ENCODE results near the gene TMEM203.

The TMEM203 gene

GRCh38 chr9:137218754-137219271 is 13.4 kb upstream of the TMEM203 start:
- ChIA-PET POLR2A (no interaction called here), CTCF (interaction anchor here (1.0 to 1.4 kb wide), 2 partner anchors 9 to 18 kb away, joined by 4 to 5 read pairs; partner anchors contain the start of gene RNF224)
- no peak for DNase-seq (ENCODE audit: low read depth, low spot score)
- TF ChIP-seq CTCF (IDR thresholded peaks at IDR 0.05; ENCODE audit: insufficient read depth, low read length, missing control alignments): no peak
- H3K4me3 ChIP-seq (ENCODE audit: low read depth, low read length): no peak overlapping the region

- TF ChIP-seq CTCF (IDR thresholded peaks at IDR 0.05; ENCODE audit: insufficient read depth, low read length, missing control alignments): no peak
- ChIA-PET POLR2A (no interaction called here), CTCF (interaction anchor here (1.4 kb wide), 1 partner anchor 9 kb away, joined by 5 read pairs; the partner anchor contains the start of gene RNF224)
- DNase-seq (ENCODE audit: low read depth, low spot score): no peak
- H3K4me3 ChIP-seq (ENCODE audit: low read depth, low read length): no peak overlapping the region
These were observed 12.8 kb upstream of the TMEM203 start for GRCh38 chr9:137218212-137218753.

- no peak for DNase-seq (ENCODE audit: low read depth, low spot score)
- H3K4me3 ChIP-seq (ENCODE audit: low read depth, low read length): no peak overlapping the region
- POLR2A ChIA-PET: interaction anchor here (1.9 kb wide), 1 partner anchor 23 kb away, joined by 9 read pairs; the partner anchor contains the start of gene TUBB4B
- no peak for TF ChIP-seq CTCF (IDR thresholded peaks at IDR 0.05; ENCODE audit: insufficient read depth, low read length, missing control alignments)
- CTCF ChIA-PET: no interaction called here
These were observed 12.1 kb upstream of the TMEM203 start for GRCh38 chr9:137217276-137218211.

GRCh38 chr9:137216188-137216965 is 10.9 kb upstream of the TMEM203 start:
- no peak for DNase-seq (ENCODE audit: low read depth, low spot score)
- TF ChIP-seq CTCF (IDR thresholded peaks at IDR 0.05; ENCODE audit: insufficient read depth, low read length, missing control alignments): no peak
- ChIA-PET POLR2A (interaction anchor here (0.5 to 1.9 kb wide), 2 partner anchors 15 to 24 kb away, joined by 3 to 9 read pairs; partner anchors contain the start of genes TPRN and TUBB4B), CTCF (interaction anchor here (1.0 to 1.7 kb wide), 3 partner anchors 9 to 11 kb away, joined by 3 to 5 read pairs (median 3); partner anchors contain the start of genes CYSRT1 and RNF224)
- H3K4me3 ChIP-seq (ENCODE audit: low read depth, low read length): no peak overlapping the region

- no peak for TF ChIP-seq CTCF (IDR thresholded peaks at IDR 0.05; ENCODE audit: insufficient read depth, low read length, missing control alignments)
- DNase-seq (ENCODE audit: low read depth, low spot score): no peak
- no peak overlapping the region for H3K4me3 ChIP-seq (ENCODE audit: low read depth, low read length)
- ChIA-PET POLR2A (interaction anchor here (0.8 to 2.8 kb wide), 3 partner anchors 7 to 25 kb away, joined by 3 to 12 read pairs (median 9); partner anchors contain the start of genes RNF208 and TUBB4B), CTCF (interaction anchor here (1.0 to 1.7 kb wide), 3 partner anchors 8 to 12 kb away, joined by 3 to 5 read pairs (median 3); partner anchors contain the start of genes CYSRT1 and RNF224)
These were observed 9.9 kb upstream of the TMEM203 start for GRCh38 chr9:137215196-137215986.
